Cardiac muscle cell (in vitro differentiated cells and primary cell): ENCODE measurements around the gene AUTS2. TPM values are rescaled to one million over a fixed set of nuclear protein-coding genes. Genes with fewer than 3 reads are reported as not detected.

Experiments used
- DNase-seq, 2 donors: peaks; one replicate each; pipeline versions ENCODE4 v3.0.0 to v3.0.0-alpha.2; 2010 to 2017; ENCODE audit warnings: low read depth in 1 of 2, low spot score in 1 of 2
- H3K27ac ChIP-seq: fragments of 200-600 bp; sonication (generic); 2 replicates; pipeline ENCODE4 v1.5.1; 2016
- H3K27me3 ChIP-seq: fragments of 200-600 bp; sonication (generic); 2 replicates; pipeline ENCODE4 v1.6.0; 2016; ENCODE audit warnings: control low read depth
- H3K36me3 ChIP-seq: fragments of 200-600 bp; sonication (generic); 2 replicates; pipeline ENCODE4 v1.5.1; 2016; ENCODE audit warnings: control low read depth
- H3K4me1 ChIP-seq: fragments of 200-600 bp; sonication (generic); 2 replicates; pipeline ENCODE4 v1.8.1; 2017; ENCODE audit warnings: low read depth, mild to moderate bottlenecking, mixed run types
- H3K4me3 ChIP-seq: fragments of 200-600 bp; sonication (generic); 2 replicates; pipeline ENCODE4 v1.5.1; 2016; ENCODE audit warnings: mild to moderate bottlenecking
- H3K9me3 ChIP-seq: fragments of 200-600 bp; sonication (generic); 2 replicates; pipeline ENCODE4 v1.5.1; 2017; ENCODE audit warnings: low read depth, mild to moderate bottlenecking, control low read depth
- polyA plus RNA-seq: library from polyadenylated mRNA; unstranded; fragments of >200 nt; fragmentation: Nextera tagmentation; extraction: Ambion mirVana; gene quantifications from 2 replicates; pipeline ENCODE4 v1.2.1, GENCODE V29; 2016
- total RNA-seq: library from RNA; depleted of rRNA; stranded (reverse); fragments of >200 nt; gene quantifications from 2 replicates; pipeline ENCODE4 v1.2.3, GENCODE V29; 2016
- TF ChIP-seq, protein P1 (sequence below): IDR thresholded peaks from 2 replicates; pipeline ENCODE4 v1.5.1; 2012; ENCODE audit warnings: low read depth, mild to moderate bottlenecking, low read length

Gene AUTS2
- total and polyA plus RNA-seq, 2 experiments from 2014 or later = 41.0 to 45.5 TPM

DNA sequence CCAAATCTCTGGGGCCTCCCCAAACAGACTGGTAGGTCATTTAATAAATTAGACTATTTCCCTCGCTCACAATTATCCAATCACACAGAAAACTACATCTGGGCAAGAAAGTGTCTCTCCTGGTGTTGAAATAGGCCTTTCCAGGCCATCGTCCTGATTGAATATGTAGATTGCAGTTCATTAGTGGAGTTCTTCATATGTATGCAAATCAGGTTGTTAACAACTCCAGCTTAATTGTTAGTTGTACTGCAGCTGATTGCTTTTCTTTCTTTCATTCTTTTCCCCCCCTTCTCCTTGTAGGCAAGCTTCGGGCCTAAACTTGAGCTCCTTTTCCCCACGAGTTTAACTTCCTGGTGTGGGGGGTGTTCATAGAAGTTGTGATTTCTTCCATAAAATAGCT is 1174.6 kb downstream of the AUTS2 start:
- TF ChIP-seq, protein P1, sequence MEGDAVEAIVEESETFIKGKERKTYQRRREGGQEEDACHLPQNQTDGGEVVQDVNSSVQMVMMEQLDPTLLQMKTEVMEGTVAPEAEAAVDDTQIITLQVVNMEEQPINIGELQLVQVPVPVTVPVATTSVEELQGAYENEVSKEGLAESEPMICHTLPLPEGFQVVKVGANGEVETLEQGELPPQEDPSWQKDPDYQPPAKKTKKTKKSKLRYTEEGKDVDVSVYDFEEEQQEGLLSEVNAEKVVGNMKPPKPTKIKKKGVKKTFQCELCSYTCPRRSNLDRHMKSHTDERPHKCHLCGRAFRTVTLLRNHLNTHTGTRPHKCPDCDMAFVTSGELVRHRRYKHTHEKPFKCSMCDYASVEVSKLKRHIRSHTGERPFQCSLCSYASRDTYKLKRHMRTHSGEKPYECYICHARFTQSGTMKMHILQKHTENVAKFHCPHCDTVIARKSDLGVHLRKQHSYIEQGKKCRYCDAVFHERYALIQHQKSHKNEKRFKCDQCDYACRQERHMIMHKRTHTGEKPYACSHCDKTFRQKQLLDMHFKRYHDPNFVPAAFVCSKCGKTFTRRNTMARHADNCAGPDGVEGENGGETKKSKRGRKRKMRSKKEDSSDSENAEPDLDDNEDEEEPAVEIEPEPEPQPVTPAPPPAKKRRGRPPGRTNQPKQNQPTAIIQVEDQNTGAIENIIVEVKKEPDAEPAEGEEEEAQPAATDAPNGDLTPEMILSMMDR = no peak
- Histone ChIP-seq H3K4me1 (no peaks in the 10 kb centered on the region), H3K27ac (no peak overlapping the region), H3K9me3 (no peaks in the 10 kb centered on the region), H3K27me3 (no peaks in the 10 kb centered on the region), H3K36me3 (peaks cover 25% of the 10 kb centered on the region), H3K4me3 (no peak overlapping the region)
- DNase-seq = no peak

DNA sequence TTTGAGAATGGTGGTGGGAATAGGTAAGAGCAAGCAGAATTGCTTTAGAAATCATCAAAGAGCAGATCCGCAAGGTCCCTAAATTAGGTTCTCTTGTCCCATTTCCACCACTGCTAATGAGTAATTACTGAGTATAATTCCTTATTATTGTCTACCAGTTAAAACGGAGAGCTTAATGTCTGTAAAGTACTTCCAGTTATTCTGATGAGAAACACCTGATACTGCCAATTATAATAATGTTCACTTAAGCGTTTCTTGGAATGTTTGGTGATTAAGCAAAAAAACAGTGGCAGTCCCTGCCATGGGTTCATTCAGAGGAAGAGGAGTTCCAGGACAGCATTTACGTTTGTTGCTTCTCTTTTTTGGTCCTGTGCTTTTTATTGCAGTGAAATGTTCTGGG is 1175.1 kb downstream of the AUTS2 start:
- Histone ChIP-seq H3K9me3 (no peaks in the 10 kb centered on the region), H3K27ac (no peak overlapping the region), H3K4me1 (no peaks in the 10 kb centered on the region), H3K27me3 (no peaks in the 10 kb centered on the region), H3K4me3 (no peak overlapping the region), H3K36me3 (peaks cover 25% of the 10 kb centered on the region)
- DNase-seq = no peak
- TF ChIP-seq, protein P1 = no peak

DNA sequence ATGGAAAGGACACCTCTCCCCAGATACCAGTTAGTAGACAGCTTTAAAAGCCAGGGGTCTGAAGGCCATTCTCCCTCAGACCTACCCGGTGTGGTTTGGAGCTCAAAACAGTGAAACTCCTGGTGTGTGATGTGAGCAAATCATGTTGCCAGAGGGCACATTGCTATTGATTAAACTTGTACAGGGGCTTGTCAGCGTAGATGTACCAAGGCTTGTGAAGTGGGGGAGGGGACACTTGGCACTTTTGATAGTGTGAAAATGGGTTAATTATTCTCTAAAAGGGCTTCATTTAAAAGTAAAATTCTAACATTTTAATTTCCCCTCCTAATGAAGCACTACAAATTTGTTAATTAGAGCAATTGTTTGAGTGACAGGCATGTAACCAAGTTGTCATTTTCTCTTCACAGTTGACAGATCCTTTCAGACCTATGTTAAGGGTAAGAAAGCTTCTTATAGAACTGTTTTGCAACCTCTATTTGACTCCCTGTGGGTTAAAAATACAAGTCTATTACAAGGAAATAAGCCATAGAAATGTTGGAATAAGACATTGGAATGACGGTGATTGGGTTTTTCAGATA is 1176.8 kb downstream of the AUTS2 start:
- Histone ChIP-seq H3K4me3 (no peak overlapping the region), H3K27ac (no peak overlapping the region), H3K4me1 (no peaks in the 10 kb centered on the region), H3K9me3 (no peaks in the 10 kb centered on the region), H3K36me3 (peaks cover 22% of the 10 kb centered on the region), H3K27me3 (no peaks in the 10 kb centered on the region)
- no peak for DNase-seq
- TF ChIP-seq, protein P1 = no peak

DNA sequence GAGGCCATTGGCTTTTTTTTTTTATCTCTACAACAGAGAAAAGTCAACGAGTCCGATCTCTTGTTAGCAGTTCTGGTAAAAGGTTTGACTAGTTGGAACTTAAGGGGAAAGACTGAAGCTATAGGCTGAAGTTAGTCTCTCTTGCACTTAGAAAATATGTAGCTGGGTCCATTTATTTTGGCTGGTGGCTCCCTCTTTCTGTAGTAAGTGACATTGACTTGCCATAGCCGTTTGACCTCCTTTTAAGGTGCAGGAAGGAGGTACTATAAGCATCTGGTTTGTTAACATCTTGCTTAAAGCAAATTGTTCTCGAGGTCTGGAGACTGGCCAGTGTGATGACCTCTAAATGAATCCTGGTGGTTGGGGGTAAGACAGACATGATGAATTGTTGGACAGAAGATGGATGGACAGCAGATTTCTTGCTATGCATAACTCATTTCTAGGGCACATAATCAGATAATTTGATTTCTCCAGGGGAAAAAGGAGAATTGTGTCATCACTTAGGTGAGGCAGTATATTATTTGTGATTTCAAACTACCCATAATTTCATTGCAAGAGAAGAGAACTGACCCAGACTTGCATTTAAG is 1177.4 kb downstream of the AUTS2 start:
- no peak overlapping the region for H3K4me3 ChIP-seq
- H3K27me3 ChIP-seq = no peaks in the 10 kb centered on the region
- TF ChIP-seq, protein P1 = peak; percentile 8
- no peak overlapping the region for H3K27ac ChIP-seq
- H3K4me1 ChIP-seq = no peaks in the 10 kb centered on the region
- peaks cover 21% of the 10 kb centered on the region for H3K36me3 ChIP-seq
- H3K9me3 ChIP-seq = no peaks in the 10 kb centered on the region
- peak; percentile 8 to 31 for DNase-seq

DNA sequence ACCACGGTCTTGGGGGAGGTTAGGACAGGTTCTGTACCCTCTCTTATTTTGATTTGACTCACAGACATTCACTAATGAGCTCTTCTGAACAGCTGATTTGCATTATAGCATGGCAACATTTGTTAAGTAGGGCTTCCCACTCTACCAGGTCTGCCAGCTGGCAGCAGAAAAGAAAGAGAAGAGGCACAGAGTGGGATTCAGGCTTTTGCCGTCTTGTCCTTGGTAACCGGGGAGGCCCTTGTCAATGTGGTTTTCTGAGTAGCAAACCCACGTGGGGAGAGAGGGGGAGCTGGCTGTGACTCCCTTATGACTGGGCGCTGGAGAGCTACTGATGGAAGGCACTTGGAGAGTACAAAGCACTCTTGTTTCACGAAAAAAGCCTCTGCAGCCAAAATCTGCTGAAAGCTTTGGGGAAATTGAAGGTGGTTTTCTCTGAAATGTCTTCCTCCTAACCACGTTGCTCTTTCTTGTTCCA is 1178.4 kb downstream of the AUTS2 start:
- no peak overlapping the region for H3K4me3 ChIP-seq
- H3K9me3 ChIP-seq = no peaks in the 10 kb centered on the region
- no peaks in the 10 kb centered on the region for H3K27me3 ChIP-seq
- H3K4me1 ChIP-seq = no peaks in the 10 kb centered on the region
- TF ChIP-seq, protein P1 = no peak
- no peak overlapping the region for H3K27ac ChIP-seq
- H3K36me3 ChIP-seq = peaks cover 18% of the 10 kb centered on the region
- DNase-seq = peak in 1 of 2 donors; percentile 58
